Stomach (tissue), 4 donors: Measurements from ENCODE around the gene NUAK1.

Source experiments
- EP300 ChIP-seq: sonication (generic); formaldehyde crosslinking; IDR thresholded peaks from one replicate; pipeline ENCODE4 v1.6.1; 2017; ENCODE audit warnings: antibody characterized with exemption
- POLR2A ChIP-seq, 4 donors: fragments of 450-650 bp; IDR thresholded peaks; one replicate each; pipeline ENCODE4 v1.6.1; 2016; ENCODE audit warnings: antibody characterized with exemption in 4 of 4, control low read depth in 2 of 4, mild to moderate bottlenecking in 1 of 4, moderate library complexity in 1 of 4
- POLR2AphosphoS5 ChIP-seq, 3 donors: sonication (generic); formaldehyde crosslinking; IDR thresholded peaks; one replicate each; pipeline ENCODE4 v1.6.1; 2016; ENCODE audit warnings: antibody characterized with exemption in 3 of 3
- TF ChIP-seq, protein P1 (sequence below), 7 experiments: fragments of 450-650 bp in 4 of 7; fragments of 200-600 bp in 3 of 7; sonication (generic) in 3 of 7; IDR thresholded peaks; one replicate each; pipeline ENCODE4 v1.5.1; 2016 to 2019; ENCODE audit warnings: antibody characterized with exemption in 7 of 7, control low read depth in 2 of 7, mild to moderate bottlenecking in 1 of 7

DNA sequence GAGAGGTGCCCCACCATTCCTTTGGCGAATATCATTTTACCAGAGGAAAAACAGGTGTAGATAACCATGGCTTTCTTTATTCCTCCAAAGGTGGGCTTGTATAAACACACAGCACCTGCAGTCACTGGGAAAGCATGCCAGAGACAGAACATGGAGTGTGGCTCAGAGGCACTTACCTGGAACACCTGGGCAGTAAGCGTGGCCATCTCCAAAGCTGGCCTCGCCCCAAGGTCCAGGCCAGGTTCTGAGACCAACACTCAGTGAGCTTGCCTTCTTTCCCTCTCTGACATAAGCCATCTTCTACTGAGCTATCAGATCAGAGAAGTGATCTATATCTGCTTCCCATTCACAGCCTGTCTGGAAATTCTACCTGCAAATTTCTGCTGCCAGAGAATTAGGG is 70.5 kb downstream of the NUAK1 start:
- TF ChIP-seq, protein P1, sequence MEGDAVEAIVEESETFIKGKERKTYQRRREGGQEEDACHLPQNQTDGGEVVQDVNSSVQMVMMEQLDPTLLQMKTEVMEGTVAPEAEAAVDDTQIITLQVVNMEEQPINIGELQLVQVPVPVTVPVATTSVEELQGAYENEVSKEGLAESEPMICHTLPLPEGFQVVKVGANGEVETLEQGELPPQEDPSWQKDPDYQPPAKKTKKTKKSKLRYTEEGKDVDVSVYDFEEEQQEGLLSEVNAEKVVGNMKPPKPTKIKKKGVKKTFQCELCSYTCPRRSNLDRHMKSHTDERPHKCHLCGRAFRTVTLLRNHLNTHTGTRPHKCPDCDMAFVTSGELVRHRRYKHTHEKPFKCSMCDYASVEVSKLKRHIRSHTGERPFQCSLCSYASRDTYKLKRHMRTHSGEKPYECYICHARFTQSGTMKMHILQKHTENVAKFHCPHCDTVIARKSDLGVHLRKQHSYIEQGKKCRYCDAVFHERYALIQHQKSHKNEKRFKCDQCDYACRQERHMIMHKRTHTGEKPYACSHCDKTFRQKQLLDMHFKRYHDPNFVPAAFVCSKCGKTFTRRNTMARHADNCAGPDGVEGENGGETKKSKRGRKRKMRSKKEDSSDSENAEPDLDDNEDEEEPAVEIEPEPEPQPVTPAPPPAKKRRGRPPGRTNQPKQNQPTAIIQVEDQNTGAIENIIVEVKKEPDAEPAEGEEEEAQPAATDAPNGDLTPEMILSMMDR (IDR thresholded peaks at IDR 0.05) = no peak
- TF ChIP-seq POLR2A (IDR thresholded peaks at IDR 0.05) (no peak), EP300 (no peak), POLR2AphosphoS5 (IDR thresholded peaks at IDR 0.05) (no peak)
